SK-N-SH (cell line): ENCODE data around the gene DMD. TPM values are rescaled to one million over a fixed set of nuclear protein-coding genes. Genes with fewer than 3 reads are reported as not detected.

Experiments
- CTCF ChIA-PET: fragments of 300-600, 350-600 bp; formaldehyde crosslinking; extraction: SDS; loops from one replicate; lab custom pipeline; 2021; lab: Yijun Ruan, JAX
- POLR2A ChIA-PET: fragments of 350-600 bp; sonication (Branson Sonifier 250); formaldehyde crosslinking; extraction: SDS; loops from one replicate; lab custom pipeline; 2020; ENCODE audit warnings: antibody characterized with exemption, inconsistent platforms; lab: Yijun Ruan, JAX
- DNase-seq: peaks from one replicate; pipeline ENCODE4 v3.0.0; 2012
- H2AFZ ChIP-seq: fragments of 200-600 bp; sonication (generic); 2 replicates; pipeline ENCODE4 v1.8.1; 2016; ENCODE audit warnings: antibody characterized with exemption, mild to moderate bottlenecking, low read depth
- H3F3A ChIP-seq: fragments of 200-600 bp; sonication (generic); replicated peaks from 2 replicates; pipeline ENCODE3; 2016; ENCODE audit warnings: antibody characterized with exemption, mild to moderate bottlenecking; ENCODE audit not compliant: insufficient read depth
- H3K27ac ChIP-seq, 2 experiments: fragments of 200-500 bp in 1 of 2; fragments of 200-600 bp in 1 of 2; sonication (Bioruptor generic) in 1 of 2; sonication (generic), shearing (Covaris generic) in 1 of 2; 2 replicates each; pipeline versions ENCODE4 v1.5.1 to v1.6.1; 2014 to 2016; ENCODE audit warnings: low read depth in 2 of 2, inconsistent platforms in 1 of 2, low read length in 1 of 2, mild to moderate bottlenecking in 1 of 2, mixed read lengths in 1 of 2
- H3K27me3 ChIP-seq: fragments of 200-600 bp; sonication (generic), shearing (Covaris generic); 2 replicates; pipeline ENCODE4 v1.6.1; 2016; ENCODE audit warnings: mixed run types; ENCODE audit not compliant: insufficient read depth
- H3K36me3 ChIP-seq, 2 experiments: fragments of 200-500 bp in 1 of 2; fragments of 200-600 bp in 1 of 2; sonication (Bioruptor generic) in 1 of 2; sonication (generic) in 1 of 2; replicated peaks in 1 of 2; 2 replicates each; pipeline versions ENCODE3 to v1.5.1; 2014 to 2016; ENCODE audit warnings: low read length in 1 of 2, mild to moderate bottlenecking in 1 of 2; ENCODE audit not compliant: insufficient read depth in 2 of 2, control insufficient read depth in 1 of 2
- H3K4me1 ChIP-seq, 2 experiments: fragments of 200-500 bp in 1 of 2; fragments of 200-600 bp in 1 of 2; sonication (Bioruptor generic) in 1 of 2; sonication (generic), shearing (Covaris generic) in 1 of 2; 2 replicates each; pipeline versions ENCODE4 v1.5.1 to v1.6.1; 2014 to 2016; ENCODE audit warnings: low read depth in 1 of 2, low read length in 1 of 2, mixed run types in 1 of 2; ENCODE audit not compliant: insufficient read depth in 2 of 2, control insufficient read depth in 1 of 2
- H3K4me2 ChIP-seq: fragments of 200-600 bp; sonication (generic), shearing (Covaris generic); 2 replicates; pipeline ENCODE4 v1.6.1; 2017; ENCODE audit warnings: mixed run types
- H3K4me3 ChIP-seq, 2 experiments: fragments of 200-500 bp in 1 of 2; fragments of 200-600 bp in 1 of 2; sonication (Bioruptor generic) in 1 of 2; sonication (generic), shearing (Covaris generic) in 1 of 2; 2 replicates each; pipeline versions ENCODE4 v1.5.1 to v1.8.1; 2014 to 2016; ENCODE audit warnings: low read depth in 2 of 2, inconsistent platforms in 1 of 2, low read length in 1 of 2, mild to moderate bottlenecking in 1 of 2, mixed read lengths in 1 of 2, moderate library complexity in 1 of 2
- H3K79me2 ChIP-seq: fragments of 200-600 bp; sonication (generic); 2 replicates; pipeline ENCODE4 v1.8.1; 2017; ENCODE audit warnings: mild to moderate bottlenecking; ENCODE audit not compliant: insufficient read depth
- H3K9ac ChIP-seq: fragments of 200-600 bp; sonication (generic); 2 replicates; pipeline ENCODE4 v1.6.1; 2017; ENCODE audit warnings: mixed run types
- H3K9me2 ChIP-seq: fragments of 200-600 bp; sonication (generic); 2 replicates; pipeline ENCODE4 v1.6.1; 2017; ENCODE audit warnings: mixed run types
- H3K9me3 ChIP-seq: fragments of 200-600 bp; sonication (generic); 2 replicates; pipeline ENCODE4 v1.6.1; 2017; ENCODE audit warnings: mixed run types, mild to moderate bottlenecking, moderate library complexity
- H4K20me1 ChIP-seq: fragments of 200-600 bp; sonication (generic); 2 replicates; pipeline ENCODE4 v1.6.1; 2017; ENCODE audit warnings: mild to moderate bottlenecking, mixed run types; ENCODE audit not compliant: insufficient read depth
- FOSL2 ChIP-seq: IDR thresholded peaks from 2 replicates; pipeline ENCODE4 v1.4.0; 2012; ENCODE audit warnings: low read depth, mild to moderate bottlenecking, moderate library complexity, borderline replicate concordance
- FOXJ3 ChIP-seq: sonication (generic); formaldehyde crosslinking; IDR thresholded peaks from 2 replicates; pipeline ENCODE4 v1.5.1; 2020; ENCODE audit warnings: mild to moderate bottlenecking, missing genetic modification reagents
- GATA2 ChIP-seq: sonication (generic); formaldehyde crosslinking; IDR thresholded peaks from 2 replicates; pipeline ENCODE4 v1.5.0; 2020; ENCODE audit warnings: mild to moderate bottlenecking, missing genetic modification reagents
- JUND ChIP-seq: IDR thresholded peaks from 2 replicates; pipeline ENCODE4 v1.4.0; 2012
- POLR2AphosphoS5 ChIP-seq: IDR thresholded peaks from 2 replicates; pipeline ENCODE4 v1.6.1; 2012; ENCODE audit warnings: low read depth, low read length
- SMC3 ChIP-seq: IDR thresholded peaks from 2 replicates; pipeline ENCODE4 v1.6.1; 2012; ENCODE audit warnings: low read depth, low read length, improper control_type of control experiment
- WGBS: methylation state at CpG from one replicate; pipeline ENCODE4 v1.1.6; 2017; ENCODE audit warnings: low lambda C conversion rate; 5-methylcytosine and 5-hydroxymethylcytosine counted together
- polyA plus RNA-seq, 3 experiments: library from polyadenylated mRNA; depleted of rRNA; stranded (reverse); fragments of >200 nt; gene quantifications; 2 replicates each; pipeline ENCODE4 v1.2.3, GENCODE V29; 2012
- TF ChIP-seq, protein P1 (sequence below): fragments of 150-350 bp; IDR thresholded peaks from 2 replicates; pipeline ENCODE4 v1.6.1; 2017; ENCODE audit warnings: antibody characterized with exemption, low read length, low read depth, borderline replicate concordance
- TF ChIP-seq, protein P2 (sequence below): IDR thresholded peaks from 2 replicates; pipeline ENCODE4 v1.6.1; 2012; ENCODE audit warnings: mild to moderate bottlenecking, low read depth, low read length, moderate library complexity
- TF ChIP-seq, protein P3 (sequence below): IDR thresholded peaks from 2 replicates; pipeline ENCODE4 v1.4.0; 2012; ENCODE audit warnings: low read depth, borderline replicate concordance
- TF ChIP-seq, protein P4 (sequence below): IDR thresholded peaks from 2 replicates; pipeline ENCODE4 v1.4.0; 2012; ENCODE audit warnings: low read depth

Gene DMD
- polyA plus RNA-seq, 1 of the 3 experiments (the other 2 are of a cell fraction) = 3.9 TPM

DNA sequence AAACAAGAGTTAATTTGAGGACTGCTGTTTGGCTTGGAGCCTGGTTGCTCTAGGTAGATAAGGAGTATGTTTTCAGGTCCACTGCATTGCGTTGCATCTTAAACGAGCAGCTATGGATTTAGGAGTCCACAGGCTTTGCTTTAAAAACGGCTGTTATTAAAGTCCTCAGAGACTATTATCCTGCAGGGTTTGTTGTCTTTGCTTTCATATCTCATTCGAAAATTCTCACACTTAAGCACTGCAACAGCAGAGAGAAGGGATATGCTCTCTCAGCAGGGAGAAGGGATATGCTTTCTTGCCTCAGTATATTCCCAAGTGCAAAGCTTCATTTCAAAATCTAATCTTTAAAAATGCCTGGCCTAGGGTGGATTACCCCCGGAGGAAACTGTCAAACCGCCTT, 1694.8 kb downstream of the DMD start:
- 35% methylated on average over 6 of the region's 6 CpGs for WGBS

More for the DNA sequence above, 1694.8 kb downstream of the DMD start:
- Histone ChIP-seq H3F3A (no peaks in the 10 kb centered on the region), H3K27ac (no peak overlapping the region), H3K9me2 (no peaks in the 10 kb centered on the region), H3K79me2 (no peaks in the 10 kb centered on the region), H2AFZ (no peak overlapping the region), H3K4me1 (no peaks in the 10 kb centered on the region), H3K9me3 (no peaks in the 10 kb centered on the region), H4K20me1 (no peaks in the 10 kb centered on the region), H3K4me2 (no peak overlapping the region), H3K27me3 (no peaks in the 10 kb centered on the region), H3K36me3 (no peaks in the 10 kb centered on the region), H3K9ac (no peak overlapping the region), H3K4me3 (no peak overlapping the region)
- POLR2A ChIA-PET = no interaction called here
- no peak for TF ChIP-seq FOSL2
- TF ChIP-seq SMC3 = no peak
- no peak for TF ChIP-seq GATA2 (CRISPR knock-in tag)
- no peak for TF ChIP-seq POLR2AphosphoS5
- no peak for TF ChIP-seq FOXJ3 (CRISPR knock-in tag)
- TF ChIP-seq JUND = no peak
- TF ChIP-seq, protein P1, sequence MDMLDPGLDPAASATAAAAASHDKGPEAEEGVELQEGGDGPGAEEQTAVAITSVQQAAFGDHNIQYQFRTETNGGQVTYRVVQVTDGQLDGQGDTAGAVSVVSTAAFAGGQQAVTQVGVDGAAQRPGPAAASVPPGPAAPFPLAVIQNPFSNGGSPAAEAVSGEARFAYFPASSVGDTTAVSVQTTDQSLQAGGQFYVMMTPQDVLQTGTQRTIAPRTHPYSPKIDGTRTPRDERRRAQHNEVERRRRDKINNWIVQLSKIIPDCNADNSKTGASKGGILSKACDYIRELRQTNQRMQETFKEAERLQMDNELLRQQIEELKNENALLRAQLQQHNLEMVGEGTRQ = no peak
- TF ChIP-seq, protein P2, sequence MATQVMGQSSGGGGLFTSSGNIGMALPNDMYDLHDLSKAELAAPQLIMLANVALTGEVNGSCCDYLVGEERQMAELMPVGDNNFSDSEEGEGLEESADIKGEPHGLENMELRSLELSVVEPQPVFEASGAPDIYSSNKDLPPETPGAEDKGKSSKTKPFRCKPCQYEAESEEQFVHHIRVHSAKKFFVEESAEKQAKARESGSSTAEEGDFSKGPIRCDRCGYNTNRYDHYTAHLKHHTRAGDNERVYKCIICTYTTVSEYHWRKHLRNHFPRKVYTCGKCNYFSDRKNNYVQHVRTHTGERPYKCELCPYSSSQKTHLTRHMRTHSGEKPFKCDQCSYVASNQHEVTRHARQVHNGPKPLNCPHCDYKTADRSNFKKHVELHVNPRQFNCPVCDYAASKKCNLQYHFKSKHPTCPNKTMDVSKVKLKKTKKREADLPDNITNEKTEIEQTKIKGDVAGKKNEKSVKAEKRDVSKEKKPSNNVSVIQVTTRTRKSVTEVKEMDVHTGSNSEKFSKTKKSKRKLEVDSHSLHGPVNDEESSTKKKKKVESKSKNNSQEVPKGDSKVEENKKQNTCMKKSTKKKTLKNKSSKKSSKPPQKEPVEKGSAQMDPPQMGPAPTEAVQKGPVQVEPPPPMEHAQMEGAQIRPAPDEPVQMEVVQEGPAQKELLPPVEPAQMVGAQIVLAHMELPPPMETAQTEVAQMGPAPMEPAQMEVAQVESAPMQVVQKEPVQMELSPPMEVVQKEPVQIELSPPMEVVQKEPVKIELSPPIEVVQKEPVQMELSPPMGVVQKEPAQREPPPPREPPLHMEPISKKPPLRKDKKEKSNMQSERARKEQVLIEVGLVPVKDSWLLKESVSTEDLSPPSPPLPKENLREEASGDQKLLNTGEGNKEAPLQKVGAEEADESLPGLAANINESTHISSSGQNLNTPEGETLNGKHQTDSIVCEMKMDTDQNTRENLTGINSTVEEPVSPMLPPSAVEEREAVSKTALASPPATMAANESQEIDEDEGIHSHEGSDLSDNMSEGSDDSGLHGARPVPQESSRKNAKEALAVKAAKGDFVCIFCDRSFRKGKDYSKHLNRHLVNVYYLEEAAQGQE = no peak
- TF ChIP-seq, protein P3, sequence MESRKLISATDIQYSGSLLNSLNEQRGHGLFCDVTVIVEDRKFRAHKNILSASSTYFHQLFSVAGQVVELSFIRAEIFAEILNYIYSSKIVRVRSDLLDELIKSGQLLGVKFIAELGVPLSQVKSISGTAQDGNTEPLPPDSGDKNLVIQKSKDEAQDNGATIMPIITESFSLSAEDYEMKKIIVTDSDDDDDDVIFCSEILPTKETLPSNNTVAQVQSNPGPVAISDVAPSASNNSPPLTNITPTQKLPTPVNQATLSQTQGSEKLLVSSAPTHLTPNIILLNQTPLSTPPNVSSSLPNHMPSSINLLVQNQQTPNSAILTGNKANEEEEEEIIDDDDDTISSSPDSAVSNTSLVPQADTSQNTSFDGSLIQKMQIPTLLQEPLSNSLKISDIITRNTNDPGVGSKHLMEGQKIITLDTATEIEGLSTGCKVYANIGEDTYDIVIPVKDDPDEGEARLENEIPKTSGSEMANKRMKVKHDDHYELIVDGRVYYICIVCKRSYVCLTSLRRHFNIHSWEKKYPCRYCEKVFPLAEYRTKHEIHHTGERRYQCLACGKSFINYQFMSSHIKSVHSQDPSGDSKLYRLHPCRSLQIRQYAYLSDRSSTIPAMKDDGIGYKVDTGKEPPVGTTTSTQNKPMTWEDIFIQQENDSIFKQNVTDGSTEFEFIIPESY = no peak
- TF ChIP-seq, protein P4, sequence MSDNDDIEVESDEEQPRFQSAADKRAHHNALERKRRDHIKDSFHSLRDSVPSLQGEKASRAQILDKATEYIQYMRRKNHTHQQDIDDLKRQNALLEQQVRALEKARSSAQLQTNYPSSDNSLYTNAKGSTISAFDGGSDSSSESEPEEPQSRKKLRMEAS = no peak
- no peak for DNase-seq
- CTCF ChIA-PET = no interaction called here
